ELF-1 (cell line): Measurements from ENCODE around the gene RTF1.

ENCODE experiments used
- DNase-seq: peaks from one replicate; pipeline ENCODE4 v3.0.0-alpha.2; 2016; ENCODE audit warnings: low read depth, low spot score

RTF1 gene

DNA sequence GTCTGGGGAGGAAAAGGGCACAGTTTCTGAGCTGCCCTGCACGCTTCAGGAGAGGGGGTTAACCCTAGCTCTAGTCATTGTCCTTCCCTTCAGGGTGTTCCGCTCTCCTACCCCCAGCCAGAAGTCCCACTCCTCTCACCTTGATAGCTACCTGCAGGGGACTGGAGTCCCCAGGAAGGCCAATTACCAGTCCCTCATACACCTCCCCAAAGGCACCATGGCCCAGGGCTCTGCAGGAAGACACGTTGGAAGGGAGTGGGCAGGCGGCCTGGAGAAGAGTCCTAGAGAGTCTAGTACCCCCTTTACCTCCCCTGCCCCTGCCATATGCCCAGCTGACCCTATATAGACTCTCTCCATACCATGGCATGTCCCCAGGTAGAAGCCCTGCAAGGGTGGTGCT, 88.9 kb downstream of the RTF1 start:
- DNase-seq: no peak

- peak; percentile 35 for DNase-seq
These were observed 90.0 kb downstream of the RTF1 start for GRCh38 chr15:41506796-41507341.

DNA sequence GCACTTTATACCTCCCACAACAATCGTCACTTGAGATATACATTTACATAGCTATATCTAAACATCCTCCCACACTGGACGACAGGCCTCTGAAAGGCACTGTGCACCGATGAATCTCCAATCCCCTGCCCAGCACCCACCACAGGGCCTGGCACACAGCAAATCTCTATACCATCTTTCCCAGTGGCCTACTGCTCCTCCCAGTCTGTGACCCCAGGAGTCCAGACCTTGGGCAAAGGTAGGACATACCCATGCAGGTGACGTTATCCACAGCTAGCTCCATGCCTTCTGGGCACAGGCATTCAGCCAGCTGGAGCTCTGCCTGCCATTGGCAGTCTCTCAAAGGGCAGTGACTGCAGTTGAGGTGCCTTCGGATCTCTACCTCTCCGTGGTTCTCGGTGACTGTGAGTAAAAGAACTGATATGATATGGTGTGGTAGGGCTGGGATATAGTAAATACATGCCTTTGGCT, 91.0 kb downstream of the RTF1 start:
- no peak for DNase-seq

- DNase-seq: no peak
These were observed 93.8 kb downstream of the RTF1 start for GRCh38 chr15:41510728-41511127.

- DNase-seq: peak; percentile 42
These were observed 94.5 kb downstream of the RTF1 start for GRCh38 chr15:41511331-41511898.

- DNase-seq: no peak
These were observed 95.0 kb downstream of the RTF1 start for GRCh38 chr15:41511899-41512369.

- peak; percentile 17 for DNase-seq
These were observed 95.6 kb downstream of the RTF1 start for GRCh38 chr15:41512512-41512939.

DNA sequence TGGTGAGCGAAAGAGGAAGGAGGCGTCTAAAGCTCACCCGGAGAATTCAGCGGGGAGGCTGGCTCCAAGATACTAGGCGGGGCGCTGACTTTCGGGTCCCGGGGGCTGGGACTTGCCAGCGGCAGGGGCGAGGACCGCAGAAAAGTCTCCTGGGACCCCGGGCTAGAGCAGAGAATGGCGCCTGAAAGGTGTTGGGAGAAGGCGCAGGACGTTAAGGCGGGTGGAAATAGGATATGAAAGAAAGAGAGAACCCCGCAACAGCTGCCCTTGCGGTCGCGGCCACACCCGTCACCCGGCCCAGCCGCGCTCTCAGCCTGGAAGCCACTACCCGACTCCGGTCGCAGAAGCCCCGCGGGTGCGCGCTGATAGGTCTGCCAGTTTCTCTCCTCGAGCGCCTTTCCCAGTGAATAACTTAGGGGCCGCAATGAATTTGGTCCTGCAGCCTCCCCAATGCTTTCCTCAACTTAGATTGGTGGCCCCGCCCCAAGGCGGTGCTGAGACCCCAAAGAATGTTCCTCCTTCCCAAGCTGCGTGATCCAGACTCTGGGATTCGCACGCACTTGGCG, 96.1 kb downstream of the RTF1 start:
- peak; percentile 39 for DNase-seq

GRCh38 chr15:41513506-41514227, 96.8 kb downstream of the RTF1 start, which contains the start of gene LTK:
LTK (minus strand) TSS chr15:41513827; CDS start chr15:41513709, 118 bp downstream.
- peak; percentile 69 for DNase-seq

DNA sequence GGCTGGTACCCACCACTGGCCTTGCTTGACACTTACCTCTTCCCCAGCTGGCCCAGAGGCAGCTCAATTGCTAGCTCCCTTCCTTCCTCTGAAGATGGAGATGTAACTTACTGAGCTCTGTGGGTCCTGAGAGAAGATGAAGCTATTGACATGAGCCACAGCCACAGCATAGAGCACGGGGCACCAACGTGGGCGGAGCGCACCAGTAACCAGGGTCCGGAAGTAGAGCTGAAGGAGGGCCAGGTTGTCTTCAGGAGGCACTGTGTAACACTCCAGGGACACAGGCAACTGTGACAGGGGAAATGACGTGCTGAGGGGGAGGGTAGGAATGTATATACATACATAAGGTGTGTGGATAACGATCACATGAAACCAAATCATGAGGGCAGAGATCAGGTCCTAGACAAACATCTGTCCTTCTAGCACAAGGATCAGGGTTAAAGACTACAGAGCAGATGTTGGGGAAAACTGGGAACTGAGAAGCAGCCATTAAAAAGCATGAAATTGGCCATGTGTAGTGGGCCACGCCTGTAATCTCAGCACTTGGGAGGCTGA, 101.1 kb downstream of the RTF1 start:
- DNase-seq: no peak

DNA sequence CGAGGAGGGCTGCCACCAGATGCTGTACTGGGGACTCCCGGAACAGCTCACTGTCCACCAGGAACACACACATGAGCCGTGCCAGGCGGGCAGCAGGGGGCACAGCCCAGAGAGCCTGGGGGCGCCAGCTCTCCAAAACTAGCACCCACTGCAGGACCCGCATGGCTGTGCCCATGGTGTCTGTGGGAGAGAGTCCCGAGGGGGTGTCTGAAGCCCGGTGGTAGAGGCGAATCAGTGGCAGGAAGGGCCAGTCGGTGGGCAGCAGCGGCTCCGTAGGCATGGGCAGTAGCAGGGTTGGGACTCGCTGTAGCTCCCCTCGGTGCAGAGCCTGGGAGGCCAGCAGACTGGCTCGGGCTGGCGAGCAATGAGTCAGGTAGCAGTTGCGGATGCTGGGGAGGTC, 103.7 kb downstream of the RTF1 start:
- no peak for DNase-seq

DNA sequence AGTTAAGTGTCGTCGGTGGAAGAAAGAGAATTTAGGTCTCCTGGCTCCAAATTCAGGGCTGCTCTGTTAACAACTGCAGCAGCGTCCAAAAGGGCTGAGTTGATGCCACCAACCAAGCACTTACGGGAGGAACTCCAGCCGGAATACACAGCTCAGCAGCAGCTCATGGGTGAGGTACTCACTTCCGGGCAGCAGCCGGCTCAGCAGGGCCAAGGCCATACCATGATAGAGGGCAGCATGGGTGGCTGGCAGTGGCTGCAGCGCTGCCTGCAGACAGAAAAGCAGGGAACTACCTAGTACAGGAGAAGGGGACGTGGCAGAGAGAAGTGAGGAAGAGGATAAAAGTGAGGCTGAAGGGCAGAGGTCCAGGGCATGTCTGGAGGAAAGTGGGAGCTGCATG, 104.7 kb downstream of the RTF1 start:
- DNase-seq: no peak

- DNase-seq: no peak
These were observed 106.2 kb downstream of the RTF1 start for GRCh38 chr15:41523097-41523496.

DNA sequence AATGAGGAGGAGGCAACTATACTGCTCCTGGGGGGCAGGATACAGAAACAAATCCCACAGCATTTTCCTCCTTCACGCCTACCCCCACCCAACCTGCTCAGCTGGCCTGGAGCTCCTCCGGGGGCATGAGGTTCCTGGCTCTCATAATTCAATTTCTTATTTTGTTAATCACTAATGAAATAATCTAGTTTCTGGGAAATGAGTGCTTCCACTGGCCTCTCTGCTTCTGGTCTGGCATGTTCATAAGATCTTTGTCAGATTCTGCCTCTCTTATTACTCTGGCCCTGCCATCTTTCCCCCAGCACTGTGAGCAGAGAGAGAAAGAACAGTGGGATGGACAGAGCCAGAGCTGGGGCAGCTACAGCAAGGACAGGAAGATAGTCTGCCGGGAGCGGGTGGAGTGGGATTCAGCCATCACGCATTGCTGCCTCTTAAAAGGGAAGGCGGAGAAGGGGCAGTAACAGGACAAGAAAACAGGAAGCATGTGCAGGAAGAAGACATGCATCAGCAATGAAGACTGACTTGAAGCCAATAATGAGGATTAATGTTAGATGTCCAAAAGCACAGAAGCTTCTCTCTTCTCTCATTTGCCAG, 113.6 kb downstream of the RTF1 start:
- DNase-seq: no peak
